HG03139 (cell line): ENCODE measurements around the gene ATL1.
A peak's percentile ranks its signal among the peaks of the same experiment; 100 is the strongest.

ENCODE experiments used
- ATAC-seq: cut with Tn5 transposase; IDR thresholded peaks from one replicate; pipeline ENCODE4 v1.9.1; 2021; ENCODE audit not compliant: unreplicated experiment

Gene ATL1

GRCh38 chr14:50559990-50560930 is at the start of gene ATL1:
Gene ATL1, plus strand, starts transcription at chr14:50560145. Its CDS starts 121 bp downstream, at chr14:50560266.
- ATAC-seq: peak; percentile 60

GRCh38 chr14:50510157-50510556 is 49.8 kb upstream of the ATL1 start:
- no peak for ATAC-seq

GRCh38 chr14:50512463-50512862 is 47.5 kb upstream of the ATL1 start:
- no peak for ATAC-seq

DNA sequence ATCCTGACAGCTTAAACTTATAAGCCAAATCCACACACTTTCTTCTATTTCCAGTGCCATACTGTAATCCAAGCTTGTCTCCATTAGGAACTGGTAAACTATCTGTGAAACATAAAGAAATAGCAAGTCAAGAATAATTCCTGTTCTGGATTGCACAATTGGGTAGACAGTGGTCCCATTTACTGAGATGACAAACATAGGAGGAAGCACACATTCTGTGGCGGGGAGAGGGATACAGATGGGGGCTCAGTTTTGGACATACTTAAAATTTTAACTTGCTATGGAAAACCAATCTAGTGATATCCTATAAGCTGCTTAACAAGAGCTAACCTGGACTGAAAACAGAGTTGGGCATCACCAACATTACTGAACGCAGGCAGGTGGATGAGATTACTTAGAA is 43.9 kb upstream of the ATL1 start:
- no peak for ATAC-seq

DNA sequence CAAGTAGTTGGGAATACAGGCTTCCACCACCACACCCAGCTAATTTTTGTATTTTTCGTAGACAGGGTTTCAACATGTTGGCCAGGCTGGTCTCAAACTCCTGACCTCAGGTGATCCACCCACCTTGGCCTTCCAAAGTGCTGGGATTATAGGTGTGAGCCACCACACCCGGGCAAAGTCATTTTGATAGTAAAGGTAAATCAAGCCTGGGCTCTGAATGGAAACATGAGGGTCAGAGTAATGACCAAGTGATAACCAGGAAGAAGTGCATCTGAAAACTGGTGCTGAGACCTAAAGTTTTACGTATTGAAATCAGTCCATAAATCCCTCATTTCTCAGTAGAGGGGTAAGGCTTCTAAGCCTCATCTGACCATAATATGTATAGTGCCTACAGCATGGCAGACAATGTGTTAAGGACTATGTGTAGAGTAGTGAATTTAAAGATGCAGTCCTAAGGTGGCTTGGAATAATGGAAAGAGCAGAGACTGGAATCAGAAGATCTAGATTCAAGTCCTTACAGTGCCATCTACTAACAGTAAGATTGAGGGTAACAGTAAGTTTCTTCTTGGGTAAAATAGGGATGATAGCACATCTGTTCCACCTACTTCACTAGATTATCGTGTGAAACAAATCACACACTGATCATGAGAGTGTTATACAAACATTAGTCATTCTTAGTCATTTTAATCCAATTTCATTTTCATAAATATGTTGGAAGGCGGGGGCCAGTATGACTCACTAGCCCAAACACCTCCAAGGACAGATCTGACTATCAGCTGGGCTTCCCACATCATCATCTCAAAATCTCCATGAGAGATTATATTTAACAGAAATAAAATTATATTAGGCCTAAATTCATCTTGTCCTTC is 38.8 kb upstream of the ATL1 start:
- ATAC-seq: peak; percentile 55

- ATAC-seq: peak; percentile 33
These were observed 38.0 kb upstream of the ATL1 start for GRCh38 chr14:50521912-50522341.

- no peak for ATAC-seq
These were observed 36.5 kb upstream of the ATL1 start for GRCh38 chr14:50523271-50524041.

DNA sequence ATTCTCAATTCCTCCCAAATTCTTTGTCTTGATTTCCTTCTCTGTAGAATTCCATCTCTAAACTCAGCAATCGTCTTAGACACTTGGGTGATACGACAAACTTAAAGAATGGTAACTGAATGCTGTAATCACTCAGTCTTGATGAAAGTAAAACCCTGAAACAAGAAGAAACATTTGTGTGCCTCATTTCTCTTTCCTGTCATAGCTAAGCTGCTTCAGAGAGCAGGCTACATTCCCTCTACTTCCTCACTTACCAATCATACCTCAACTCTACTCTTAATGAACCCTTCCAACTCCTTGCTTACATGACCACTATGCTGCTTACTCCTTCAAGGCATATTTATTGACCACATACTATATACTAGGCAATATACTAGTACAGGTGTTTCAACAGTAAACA is 35.9 kb upstream of the ATL1 start:
- ATAC-seq: no peak

- no peak for ATAC-seq
These were observed 35.0 kb upstream of the ATL1 start for GRCh38 chr14:50524731-50525515.

DNA sequence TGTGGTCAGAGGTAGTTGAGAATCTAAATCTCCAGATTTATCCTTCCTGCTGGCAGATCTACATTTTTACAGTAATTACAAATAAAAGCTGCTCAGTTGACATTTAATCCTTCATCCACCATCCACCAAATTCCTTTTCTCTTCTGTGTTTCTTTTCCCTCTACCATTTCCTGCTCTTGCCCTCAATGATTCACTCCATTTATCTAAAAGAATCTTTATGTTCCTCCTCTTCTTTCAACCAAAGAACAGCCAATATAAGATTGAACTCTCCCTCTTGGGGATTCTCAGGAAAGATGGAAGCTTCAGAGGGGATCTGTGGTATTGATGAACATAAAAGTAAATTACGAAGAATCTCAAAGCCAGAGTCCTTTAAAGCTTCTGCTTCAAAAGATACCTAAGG is 31.9 kb upstream of the ATL1 start:
- no peak for ATAC-seq

- no peak for ATAC-seq
These were observed 30.4 kb upstream of the ATL1 start for GRCh38 chr14:50529288-50530179.

DNA sequence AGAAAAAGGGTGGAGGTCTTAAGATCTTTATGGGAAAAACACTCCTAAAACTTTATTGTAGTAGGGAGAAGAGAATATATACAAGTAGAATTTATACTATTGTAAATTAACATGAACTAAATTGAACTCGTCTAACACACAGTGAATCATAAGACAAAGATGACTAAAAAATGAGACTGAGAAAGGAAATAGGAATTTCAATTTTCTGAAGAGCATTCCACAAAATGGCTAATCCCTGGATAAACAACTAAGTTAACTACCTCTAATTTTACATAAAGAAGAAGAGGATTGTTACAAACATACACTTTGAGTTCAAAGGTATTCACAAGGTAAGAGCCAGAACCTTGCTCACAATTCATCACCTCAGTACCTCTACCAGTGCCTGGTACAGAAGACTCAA is 29.6 kb upstream of the ATL1 start:
- no peak for ATAC-seq

DNA sequence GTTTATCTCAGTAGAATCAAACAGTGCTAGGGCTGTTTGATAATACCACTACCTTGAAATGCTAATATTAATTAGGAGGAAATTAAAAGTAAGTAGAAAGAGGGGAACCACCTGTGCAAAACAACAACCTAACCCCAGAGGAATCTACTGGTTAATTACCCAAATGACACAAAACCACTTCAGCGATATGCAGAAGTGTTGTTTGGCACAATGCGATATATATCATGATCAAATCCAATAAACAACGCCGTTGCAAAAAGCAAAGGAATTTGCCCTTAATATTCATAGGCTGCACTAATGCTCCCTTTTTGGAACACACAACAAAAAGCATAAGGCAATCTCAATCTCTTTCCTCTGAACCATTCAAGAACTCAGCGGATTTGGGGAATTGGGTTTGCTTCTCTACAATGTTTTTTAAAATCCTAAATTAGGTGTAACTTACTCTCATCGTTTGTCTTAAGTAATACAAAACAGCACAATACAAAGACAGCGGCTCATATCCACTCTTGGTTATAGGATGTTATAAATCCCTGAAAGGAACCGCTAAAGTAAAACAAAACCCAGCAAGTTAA is 29.1 kb upstream of the ATL1 start:
- no peak for ATAC-seq

DNA sequence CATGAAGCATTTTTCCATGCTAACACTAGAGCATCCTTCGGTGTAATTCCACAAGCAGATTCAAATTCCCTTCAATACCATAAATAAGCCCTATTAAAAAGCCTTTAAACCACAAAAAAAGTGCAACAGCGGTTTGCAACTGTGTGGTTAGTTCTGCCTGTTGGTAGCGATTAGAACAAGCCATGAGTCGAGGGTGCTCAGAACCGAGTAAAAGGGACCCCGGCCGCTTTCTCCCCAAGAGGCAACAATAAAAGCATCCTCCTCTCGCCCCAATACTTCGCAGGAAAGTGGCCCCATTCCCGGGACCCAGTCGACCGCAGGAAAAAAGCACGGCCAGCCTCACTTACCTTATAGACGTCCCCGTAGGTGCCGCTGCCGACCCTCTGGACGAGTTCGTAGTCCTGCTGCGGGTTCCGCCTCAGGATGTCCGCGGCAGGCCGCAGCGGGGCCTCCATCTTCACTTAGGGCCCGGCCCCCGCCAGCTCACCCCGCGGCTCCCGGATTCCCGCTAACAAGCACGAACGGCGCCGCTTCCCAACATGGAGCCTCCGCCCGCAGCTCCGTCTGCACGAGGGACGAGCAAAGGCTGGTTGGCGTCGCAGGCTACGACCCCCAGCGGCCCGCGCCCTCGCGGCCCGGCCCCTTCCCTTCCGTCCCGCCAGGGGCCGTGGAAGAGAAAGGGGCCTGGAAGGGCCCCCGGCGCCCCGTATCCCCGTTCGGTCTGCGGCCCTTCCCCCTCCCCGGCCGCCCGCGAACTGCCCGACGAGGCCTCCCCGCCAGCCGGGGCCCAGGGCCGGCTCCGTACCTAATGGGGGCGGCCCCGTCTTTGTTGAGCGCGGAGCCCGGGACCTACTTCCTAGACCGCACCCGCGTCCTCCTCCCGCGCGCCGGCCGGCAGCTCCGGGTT is 28.1 kb upstream of the ATL1 start:
- ATAC-seq: peak; percentile 9

DNA sequence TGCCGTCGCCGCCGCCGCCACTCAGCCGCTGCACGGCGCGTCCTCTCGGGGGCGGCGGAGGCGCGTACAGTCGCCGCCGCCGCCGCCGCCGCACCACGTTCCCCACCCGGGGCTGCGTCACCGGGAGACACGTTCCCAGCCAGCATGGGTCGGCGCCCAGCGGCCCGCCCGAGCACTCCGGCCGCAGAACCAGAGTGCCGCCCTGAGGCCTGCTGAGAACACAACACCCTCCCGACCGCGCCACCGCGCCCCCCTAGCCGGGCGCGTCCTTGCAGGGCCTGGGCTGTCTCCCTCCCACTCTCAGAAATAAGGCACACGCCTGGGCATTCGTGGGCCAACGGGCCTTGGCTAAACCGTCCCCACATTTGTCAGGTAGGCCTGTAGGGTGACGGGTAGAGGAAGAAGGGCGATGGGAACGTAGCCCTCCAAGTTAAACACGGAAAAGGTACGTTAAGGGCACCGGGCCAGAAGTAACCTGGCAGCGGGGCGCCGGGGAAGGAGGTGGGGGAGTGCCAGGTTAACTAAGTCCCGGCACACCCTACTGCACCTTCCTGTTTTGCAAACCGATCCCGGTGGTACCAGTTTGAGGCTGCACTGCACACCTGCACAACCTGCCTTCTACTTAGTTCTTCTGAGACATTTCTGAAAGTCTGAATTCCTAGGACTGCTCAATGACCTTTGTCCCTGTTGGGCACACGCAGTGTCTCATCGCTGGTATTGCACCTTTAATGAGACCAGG is 27.3 kb upstream of the ATL1 start, which contains the start of gene MAP4K5:
TSS of gene MAP4K5 (minus strand) at position 68 of the 739 bp plus-strand sequence. CDS start 520 bp downstream, outside the sequence.
- ATAC-seq: peak; percentile 94

GRCh38 chr14:50533241-50533705 is 26.7 kb upstream of the ATL1 start:
- ATAC-seq: no peak

DNA sequence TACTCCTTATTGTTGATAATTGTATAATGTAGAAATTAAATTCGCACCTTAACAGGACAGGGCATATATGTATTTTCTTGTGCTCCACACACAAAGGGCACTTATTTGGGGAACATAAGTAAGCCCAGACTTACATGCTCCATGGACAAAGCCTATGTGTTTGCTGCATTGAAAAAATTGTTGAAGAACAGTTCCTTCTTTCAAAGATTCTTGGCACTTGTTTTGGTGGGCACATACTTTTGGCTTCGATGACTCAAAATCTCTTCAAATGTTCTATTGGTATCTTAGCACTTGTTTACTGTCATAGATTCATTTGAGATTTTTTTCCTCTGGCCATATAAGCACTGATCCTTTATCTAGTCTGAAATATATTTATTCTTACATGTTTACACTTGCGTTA is 26.1 kb upstream of the ATL1 start:
- no peak for ATAC-seq
